GM15510 (cell line): ENCODE results near the gene FBXO31.

ENCODE experiments used
- POLR2A ChIP-seq: IDR thresholded peaks from 3 replicates; pipeline ENCODE4 v1.6.1; 2011; ENCODE audit warnings: borderline replicate concordance; ENCODE audit not compliant: insufficient read length; ENCODE audit errors: extremely low read depth

Gene FBXO31

DNA sequence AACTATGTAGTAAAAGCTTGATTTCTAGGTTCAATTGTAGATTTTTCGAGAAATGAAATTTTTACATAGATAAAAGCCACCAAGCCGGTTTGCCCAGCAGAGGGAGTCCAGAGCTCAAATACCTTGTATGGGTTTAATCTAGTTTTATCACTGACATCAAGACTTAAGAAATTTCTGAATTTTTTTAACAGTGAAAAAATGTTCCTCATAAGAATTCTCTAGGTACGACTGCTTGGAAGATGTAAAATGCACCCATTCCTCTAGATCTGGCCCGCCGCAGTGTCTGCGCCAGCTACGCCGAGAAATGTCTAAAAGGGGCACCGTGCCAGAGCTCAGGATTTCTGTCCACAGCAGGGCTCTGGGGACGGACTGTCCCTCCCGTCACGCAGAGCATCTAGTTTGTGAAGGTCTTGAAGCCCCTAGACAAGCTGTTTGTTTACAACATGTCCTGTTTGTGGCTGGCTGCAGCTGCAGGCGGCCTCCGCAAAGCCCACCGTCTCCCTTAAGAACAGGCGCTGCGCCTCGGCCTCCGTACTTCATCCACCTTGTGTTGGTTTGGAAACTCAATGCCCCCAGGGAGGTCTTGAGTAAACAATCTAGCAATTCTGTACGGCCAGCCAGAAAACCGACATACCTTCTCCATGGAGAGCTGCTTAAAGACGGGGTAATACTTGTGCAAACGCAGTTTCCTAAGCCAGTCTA lies 33.4 kb upstream of the FBXO31 start:
- TF ChIP-seq POLR2A, result no peak

DNA sequence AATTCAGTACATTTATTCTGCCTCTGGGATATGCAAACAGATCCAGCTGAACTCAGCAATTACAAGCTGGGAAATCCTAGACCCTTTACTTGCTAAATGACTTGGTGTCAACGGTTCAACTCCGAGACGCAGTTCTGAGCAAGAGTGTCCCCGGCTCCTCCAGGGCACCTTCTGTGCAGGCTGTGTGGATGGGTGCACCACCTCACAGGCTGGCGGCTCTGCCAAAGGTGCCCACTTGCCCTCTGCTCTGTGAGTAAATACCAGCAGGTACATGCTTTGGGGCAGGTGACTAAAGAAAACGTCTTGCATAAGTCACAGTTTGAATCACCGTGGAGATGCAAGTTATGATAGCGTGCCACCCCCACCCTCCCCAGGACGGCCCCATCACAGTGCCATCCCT lies 31.9 kb upstream of the FBXO31 start:
- no peak for TF ChIP-seq POLR2A

DNA sequence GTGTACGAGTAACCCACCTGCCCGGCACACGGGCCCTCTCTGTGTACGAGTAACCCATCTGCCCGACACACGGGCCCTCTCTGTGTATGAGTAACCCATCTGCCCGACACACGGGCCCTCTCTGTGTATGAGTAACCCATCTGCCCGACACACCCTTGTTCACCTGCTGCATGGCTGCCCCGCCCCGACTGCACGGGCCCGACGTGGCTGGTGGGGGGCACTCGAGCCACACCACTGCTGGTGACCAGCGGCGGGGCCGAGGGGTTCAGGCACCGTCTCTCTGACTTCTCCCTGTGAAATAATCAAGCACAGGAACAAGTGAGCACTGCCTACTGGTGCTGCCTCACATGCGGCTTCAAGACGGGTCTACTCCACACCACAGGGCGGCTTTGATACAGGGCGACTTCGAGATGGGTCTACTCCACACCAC lies 30.7 kb upstream of the FBXO31 start:
- no peak for TF ChIP-seq POLR2A

DNA sequence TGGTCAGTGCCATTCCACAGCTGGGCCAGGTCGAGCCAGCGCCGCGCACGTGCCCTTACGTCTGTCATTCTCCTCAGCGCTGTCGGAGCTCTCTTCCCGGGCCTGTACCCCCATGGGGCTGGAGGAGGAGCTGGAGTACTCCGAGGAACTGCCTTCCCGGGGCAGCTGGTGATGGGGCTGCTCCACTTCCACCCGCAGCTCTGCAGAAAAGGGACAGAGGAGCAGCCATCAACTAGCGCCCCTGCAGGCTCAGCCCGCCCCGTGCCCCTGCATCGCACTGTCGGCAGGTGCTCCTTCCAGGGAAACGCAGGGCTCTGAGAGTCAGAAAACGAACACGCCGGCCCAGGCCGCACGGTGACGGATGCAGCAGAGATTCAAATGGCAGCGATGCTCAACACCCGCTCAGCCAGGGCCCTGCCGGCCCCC lies 29.4 kb upstream of the FBXO31 start:
- no peak for TF ChIP-seq POLR2A

DNA sequence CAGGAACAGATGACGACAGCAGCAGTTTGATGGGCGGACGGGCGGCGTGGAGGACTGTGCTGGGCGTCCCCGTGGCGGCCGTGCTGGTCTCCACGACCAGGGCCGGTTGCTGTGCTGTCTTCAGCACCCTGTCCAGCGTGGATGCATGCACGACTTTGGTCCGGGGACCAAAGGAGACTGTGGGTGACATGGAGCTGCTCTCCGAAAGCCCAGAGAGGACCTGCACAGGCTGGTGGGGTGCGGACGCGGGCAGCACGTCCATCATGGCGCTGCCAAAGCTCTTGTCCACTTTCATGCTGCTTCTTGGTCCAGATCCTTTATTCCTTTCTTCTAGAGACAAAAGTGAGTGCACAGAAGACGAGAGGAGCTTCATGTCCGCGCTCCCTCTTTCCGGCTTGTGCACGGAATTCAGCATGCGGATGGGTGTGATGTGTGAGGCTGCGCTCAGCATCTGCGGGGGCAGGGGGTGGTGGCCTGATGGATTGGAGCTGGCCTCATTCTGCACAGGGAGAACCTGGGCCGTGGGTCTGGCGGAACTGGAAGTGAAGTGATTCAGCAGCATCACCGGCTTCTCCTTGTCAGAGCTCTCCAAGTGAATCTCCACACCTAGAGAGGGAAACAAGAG lies 28.9 kb upstream of the FBXO31 start:
- no peak for TF ChIP-seq POLR2A

DNA sequence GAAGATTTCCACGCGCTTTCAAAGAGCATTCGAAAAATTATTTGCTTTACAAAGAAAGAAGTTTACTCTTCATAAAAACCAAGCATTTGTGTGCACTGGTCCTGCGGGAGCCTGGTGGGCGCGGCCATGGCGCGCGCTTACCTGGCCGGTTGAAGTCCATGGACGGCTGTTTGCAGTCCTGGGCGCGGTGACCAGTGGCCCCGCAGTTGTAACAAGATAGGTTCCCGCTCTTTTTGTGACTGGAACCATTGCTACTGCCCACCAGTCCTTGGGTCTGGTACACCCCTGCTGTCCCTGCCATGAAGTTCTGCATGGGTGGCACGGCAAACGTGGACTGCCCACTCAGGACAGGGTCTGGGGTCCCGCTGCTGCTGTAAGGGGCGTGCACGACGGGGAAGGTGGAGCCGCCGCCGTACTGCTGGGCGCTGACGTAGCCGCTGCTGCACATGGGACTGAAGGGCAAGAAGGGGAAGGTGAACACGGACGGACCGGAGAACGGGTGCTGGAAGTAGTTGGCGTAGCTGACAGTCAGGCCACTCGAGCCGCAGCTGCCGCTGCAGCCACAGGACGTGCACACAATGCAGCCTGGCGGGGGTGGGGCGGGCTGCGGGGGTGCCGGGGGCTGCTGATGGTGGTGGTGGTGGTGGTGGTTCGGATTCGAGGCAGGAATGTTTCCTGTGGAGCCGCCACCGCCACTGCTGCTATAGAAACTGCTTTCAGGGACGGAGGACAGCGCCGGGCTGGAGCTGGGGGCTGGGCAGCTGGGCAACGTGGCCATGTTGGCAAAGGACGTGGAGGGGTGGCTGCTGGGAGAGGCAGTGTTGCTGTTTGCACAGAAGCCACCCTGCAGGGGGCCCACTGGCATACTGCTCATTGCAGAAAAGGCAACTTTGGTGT lies 28.0 kb upstream of the FBXO31 start:
- TF ChIP-seq POLR2A, result no peak

DNA sequence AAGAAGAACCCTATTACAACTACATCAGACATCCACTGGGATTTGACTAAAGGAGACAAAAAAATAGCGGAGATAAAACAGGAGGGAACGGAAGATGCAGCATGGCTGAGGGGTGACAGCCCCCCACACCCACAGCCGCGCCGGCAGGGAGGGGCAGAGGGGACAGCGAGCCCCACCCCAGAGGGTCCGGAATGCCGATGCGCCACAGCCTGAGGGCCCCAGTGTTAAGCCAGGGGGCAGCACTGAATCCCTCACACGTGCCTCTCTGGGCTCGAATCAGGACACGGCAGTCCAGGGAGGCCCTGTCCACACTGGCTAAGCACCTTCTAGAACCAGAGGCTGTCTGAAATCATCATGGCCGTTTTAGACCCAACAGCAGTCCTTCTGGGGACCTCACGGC lies 27.4 kb upstream of the FBXO31 start:
- no peak for TF ChIP-seq POLR2A

DNA sequence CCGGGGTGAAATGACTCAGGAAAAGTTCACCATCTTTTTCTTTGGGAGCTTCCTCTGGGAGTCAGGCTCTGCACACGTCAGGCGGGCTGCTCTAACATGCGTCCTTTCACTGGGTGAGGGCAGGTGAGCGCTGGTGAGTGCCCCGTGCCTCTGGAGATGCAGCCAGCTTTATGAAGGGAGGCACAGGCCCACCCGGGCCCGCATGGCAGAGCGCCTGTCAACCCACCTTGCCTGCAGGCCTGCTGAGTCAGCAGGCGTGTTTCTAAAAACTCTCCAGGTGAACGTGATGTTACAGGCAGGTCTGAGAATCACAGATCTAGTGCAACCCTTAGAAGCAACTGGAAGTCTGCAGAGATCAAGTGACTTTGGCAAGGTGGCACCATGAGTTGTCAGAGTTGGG lies 27.0 kb upstream of the FBXO31 start:
- no peak for TF ChIP-seq POLR2A

DNA sequence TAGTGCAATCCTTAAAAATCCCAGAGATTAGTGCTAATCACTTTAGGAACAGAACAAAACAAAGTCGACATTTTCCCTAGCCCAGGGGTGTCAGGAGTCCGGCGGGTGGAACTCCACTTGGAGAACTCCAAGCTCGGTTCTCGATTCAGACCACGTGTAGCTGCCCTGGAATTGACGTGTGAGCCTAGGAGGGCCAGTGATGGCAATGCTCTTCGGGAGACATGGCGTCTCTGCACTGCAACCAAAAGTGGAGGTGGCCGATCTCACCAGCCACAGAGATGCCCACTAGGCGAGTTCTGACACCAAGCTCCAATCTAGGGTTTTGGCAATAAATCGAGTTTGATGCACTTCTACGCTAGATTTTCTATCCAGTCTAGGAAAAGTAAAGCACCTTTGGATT lies 26.2 kb upstream of the FBXO31 start:
- no peak for TF ChIP-seq POLR2A

DNA sequence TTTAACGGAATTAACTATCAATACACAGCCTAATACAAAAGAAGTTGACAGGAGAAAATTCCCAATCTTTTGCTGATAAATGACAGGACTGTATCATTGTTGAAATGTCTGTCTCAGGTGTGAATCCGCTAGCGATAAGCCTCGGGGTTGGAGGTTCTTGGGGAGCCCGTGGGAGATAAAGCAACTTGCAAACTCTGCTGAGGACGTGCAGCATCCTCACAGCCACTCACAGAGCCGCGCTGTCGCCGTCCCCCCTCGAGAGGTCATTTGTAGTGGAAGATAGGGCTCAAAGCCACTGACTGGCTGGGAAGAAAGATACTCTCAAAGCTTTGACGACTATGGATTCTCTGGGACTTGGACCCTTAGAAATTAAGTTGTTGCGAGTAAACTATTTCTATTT lies 25.6 kb upstream of the FBXO31 start:
- no peak for TF ChIP-seq POLR2A

DNA sequence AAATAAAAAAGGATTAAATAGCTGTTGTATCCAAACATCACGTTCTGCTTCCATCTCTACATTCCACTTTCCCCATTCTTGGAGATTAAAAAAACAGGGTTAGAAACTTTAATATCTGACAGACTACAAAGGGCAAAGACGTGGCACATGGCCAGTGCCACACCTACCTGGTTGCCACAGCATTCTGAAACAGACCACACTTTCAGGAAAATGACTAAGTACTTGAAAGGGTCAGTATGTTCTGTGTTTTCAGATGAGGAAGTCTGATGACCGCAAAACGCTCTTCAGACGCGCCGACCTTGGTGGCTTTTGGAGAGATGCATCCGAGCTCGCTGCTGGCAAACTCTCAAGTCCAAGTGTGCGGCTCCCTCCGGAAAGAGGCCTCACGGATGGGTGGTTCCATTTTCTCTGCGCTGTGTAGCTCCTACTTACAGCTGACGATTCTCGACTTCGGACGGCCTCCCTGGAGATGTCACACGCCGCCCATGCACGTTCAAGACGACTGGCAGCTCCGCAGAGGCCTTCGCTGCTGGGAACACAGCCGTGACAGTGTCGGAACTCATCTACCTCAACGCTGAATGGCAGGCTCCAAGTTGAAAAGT lies 24.0 kb upstream of the FBXO31 start:
- no peak for TF ChIP-seq POLR2A

DNA sequence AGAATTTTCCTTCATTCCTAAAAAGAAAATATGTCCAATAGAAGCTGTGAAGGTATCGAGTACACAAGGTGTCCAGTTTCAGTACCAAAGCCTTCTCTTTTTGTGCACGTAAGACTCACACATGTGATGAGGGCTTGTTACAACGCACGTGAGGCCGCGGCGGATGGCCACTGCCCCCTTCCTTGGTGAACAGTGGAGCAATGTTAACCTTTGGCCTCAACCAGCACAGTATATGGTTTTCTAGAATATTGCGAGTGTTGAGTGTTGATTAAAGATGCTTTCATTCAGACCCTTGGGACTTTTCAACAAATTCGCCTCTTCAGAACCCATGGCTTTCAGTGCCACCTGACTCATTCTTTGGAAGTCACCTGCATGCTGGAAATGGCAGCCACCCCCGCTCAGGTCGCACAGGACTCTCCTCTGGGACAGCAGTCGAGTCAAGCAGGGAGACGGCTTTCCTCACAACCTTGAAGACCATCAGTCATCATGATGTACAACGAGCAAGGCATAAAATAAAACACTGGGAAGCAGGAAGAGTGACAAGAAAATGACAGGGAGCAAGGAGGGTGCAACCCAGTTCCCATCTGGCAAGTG lies 23.0 kb upstream of the FBXO31 start:
- TF ChIP-seq POLR2A, result no peak

DNA sequence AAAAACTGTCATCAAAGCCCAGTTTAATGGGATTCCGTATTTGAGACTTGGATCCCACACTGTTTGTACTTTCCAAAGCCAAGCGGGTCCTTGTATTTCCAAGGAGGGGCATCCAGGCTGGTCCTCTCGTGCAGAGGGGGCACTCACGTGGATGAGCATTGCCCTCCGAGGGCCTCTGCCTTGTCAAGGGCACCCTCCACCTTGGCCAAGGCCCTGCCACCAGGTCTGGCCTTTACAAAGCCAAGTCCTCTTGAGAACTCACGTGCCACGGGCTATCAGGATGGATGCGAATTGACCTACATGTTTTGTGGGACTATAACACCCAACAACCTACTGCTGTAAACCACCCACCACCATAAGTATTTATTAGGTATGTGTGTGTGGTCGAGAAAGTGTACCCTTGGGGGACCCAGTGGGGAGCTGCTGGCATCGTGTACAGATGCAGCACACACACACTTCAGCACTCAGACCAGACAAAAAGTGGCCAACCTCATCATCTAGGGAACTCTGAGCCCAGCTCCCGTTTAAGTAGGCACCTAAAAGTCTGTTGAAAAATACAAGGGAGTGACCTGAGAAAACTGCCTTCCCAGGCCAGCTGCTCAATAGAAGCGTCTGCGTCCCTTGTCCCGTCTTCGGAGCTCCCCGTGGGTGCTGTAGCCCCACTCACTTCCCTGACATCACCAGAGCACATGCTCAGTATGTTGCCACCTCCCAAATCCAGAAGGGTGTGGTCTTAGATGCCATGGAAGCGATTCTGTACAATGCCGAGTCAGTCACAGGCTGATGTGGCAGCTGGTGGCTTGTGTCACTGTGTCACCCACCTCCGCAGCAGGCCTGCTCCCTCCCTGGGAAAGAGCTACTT lies 21.4 kb upstream of the FBXO31 start:
- TF ChIP-seq POLR2A, result no peak
